Right forelimb (tissue), 1 donor: Measurements from ENCODE around the gene SHC3.

Experiments
- DNase-seq: peaks from one replicate; pipeline ENCODE4 v3.0.0-alpha.2; 2018

The SHC3 gene

DNA sequence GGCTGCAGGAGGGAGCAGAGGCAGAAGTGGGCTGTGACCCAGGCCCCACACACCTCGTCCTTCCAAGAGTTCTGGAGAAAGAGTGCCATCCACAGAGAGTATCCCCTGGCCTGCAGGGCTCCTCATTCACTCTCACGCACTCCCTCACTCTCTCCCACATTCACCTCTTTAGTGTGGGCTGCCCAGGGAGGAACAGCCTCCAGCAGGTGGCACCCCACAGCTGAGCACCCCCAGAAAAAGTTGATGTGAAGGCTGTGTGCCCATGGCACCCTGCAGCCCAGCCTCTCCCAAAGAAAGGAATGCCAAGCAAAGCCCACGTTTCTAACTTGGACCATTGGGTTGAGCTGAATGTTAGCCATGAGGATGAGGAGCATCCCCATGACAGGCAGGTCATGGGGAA, 4.5 kb upstream of the SHC3 start:
- no peak for DNase-seq

DNA sequence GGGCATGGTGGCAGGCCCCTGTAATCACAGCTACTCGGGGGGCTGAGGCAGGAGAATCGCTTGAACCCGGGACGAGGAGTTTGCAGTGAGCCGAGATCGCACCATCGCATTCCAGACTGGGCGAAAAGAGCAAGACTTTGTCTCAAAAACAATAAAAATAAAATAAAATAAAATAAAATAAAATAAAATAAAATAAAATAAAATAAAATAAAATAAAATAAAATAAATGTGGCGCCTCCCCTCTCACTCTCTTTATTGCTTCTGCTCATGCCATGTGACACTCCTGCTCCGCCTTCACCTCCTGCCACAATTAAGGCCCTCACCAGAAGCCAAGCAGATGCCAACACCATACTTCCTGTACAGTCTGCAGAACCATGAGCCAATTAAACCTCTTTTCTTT, 3.8 kb upstream of the SHC3 start:
- DNase-seq: no peak

DNA sequence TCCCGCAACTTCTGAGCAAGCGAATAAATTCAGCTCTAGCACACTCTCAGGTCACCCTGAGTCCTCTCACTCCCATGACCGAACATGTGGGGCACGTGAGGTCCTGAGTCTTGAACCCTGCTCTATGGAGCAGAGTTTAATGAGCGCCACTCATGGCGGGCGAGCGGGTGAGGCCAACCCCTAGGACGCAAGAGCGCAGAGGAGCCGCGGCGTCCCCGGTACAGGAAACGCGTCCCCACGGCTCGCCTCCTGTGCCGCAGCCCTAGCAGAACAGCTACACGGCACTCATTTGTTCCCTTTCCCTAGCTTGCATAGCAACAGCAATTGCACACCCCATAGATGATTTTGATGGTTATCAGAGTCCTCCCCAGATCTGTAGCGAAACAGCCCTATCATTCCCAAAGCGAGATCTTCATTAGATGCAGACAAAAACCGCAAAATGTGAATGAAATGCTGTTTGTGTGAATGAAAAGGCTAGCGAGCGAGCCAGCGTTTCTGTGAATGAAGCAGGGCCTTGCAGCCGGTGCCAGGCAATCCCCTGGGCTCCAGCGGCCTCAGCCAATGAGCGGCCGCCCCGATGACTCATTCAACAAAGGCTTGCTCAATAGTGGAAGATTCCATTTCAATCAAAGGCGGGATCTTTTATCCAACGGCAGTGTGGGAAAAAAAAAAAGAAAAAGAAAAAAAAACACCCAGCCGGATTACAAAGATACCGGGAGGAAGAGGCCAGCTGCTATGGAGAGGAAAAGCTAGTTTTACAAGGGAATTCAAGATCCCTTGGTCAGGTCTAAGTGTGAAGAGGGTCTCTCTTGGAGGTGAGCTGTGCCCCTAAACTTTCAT, 1.5 kb upstream of the SHC3 start:
- DNase-seq: peak; percentile 82

DNA sequence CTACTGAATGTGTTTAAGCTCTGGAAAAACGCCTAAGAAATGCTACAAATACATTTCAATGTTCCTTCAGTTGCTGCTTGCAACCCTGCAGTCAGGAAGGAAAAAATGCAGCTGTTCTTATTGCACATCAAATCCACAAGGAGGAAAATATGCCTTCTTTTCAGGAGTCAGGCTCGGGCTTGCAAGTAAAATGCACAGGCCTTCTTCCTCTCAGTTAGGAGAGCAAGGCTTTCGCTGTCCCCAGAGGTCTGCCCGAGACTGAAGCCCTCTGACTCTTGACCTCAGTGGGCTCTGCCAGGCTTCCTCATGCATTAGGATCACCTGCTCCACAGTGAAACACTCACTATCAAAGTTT, 899 bp upstream of the SHC3 start:
- DNase-seq: no peak

DNA sequence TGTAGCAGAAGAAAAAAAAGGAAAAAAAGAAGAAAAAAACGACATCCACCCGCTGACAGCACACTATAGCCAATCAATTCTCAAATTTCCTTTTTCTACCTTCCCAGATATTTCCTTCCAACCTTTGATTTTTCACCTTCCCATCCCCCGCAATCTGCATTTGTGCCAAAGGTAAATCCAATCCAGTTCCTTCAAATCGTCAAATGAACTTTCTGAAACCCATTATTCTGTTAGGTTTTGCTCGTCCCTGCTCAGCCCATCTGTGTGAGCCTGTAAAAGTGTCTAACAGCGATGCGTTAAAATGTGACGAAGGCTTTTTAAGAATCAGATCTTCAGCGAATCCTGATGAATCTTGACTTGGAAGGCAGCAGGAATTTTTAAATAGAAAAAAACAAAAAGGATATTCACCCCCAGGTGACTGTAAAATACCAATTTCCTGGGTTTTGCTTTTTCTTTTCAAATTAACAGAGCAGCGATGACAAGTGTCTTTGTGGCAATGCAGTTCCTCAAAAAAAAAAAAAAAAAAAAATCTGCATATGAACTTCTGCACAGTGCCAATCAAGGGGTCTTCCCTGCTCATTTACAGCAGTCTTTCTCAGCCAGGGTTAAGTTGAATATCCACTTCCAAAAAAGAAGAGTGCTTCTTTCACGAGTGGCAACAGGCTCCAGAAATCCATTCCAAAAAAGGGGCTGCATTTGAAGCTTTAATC, 367 bp upstream of the SHC3 start:
- DNase-seq: no peak

DNA sequence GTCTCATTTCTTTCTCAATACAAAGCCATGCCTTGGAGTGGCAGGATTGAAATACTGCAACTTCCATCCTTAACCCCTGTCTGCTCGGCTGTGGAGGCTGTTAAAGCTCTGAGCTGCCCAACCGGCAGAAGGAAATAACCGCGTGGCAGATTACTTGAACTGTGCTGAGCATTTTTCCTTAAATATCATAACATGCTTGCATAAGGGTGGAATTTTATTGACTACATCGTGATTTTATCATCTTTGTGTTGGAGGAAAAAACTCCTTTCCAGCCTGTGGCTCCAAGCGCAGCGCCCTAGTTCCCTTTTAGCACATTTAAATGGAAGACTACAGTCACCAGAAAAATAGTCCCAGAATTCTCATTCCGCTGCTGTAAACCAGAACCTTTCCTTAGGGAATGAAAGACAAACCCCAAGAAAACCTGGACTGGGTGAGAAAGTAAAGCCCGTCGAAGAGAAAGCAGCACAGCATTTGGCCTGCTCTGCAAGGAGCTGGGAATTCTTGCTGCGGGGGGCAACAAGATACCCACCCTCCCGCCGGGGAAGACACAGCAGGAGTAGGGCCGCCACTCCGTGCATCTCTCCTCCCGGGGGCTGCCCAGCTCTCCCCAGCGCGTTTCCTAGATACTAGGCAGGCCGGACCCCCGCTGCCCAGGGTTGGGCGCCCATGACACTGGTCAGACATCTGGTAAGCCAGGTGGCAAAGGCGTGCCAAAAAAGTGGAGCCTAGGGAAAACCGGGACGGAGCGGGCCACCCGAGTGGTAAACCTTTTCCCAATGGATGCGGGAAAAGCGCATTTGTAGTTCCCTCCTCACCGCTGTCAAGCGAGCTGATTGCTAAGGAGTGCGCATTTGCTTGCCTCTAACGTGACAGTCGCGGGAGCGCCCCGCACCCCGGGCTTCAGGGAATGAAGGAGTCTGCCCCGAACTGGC, 1.3 kb downstream of the SHC3 start:
- no peak for DNase-seq

DNA sequence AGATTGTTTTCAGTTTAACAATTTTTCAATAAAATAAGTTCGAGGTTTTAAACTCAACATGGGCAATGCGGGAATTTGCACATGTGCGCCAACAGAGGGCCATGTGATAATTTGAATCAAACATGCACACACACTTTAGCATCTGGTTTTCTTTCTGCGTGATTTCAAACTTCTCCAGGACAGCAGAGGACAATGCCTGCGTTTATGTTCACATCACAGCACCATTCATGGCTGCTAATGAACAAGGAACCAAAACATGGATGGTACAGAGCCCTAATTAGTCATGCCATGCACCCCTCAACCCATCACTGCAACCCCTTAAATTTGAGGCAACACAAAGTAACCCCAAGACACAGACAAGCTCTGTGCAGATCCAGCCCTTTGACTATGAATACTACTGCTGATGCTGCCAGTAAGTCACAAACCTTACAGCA, 2.8 kb downstream of the SHC3 start:
- DNase-seq: no peak

DNA sequence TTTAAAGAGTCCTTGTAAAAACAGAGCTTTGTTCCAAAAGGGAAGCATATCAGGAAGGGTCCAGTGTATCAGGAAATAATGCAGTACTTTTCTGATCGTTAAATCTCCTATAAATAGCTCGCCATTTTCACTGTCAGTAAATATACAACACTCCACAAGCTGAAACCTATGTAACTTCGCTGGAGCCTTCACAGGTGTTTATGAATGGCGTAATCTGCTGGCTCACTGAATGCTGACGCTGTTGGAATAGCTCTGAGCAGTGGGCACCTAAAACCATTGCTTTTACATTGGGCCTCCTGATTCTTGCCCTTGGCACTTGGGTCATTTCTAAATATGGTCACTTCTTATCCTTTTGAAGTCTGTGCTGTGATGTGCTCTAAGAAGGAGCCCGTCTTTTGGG, 4.3 kb downstream of the SHC3 start:
- DNase-seq: no peak

DNA sequence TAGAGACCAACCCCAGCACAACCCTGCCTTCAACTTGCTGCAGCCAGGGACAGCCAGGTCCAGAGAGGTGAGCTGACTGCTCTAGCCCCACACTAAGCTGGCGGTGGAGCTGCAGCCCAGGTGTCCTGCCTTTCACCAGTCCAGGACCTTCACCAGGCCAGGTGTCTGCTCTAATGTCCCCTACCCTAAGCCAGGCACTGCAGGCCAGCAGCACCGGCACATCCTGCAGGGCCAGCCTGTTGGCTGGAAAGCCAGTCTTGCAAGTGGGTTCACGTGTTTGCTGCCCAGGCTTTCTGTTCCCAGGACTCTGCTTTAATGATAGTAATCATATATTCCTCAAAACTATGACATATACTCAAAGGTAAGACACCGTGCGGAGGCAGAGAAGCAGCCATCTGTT, 5.5 kb downstream of the SHC3 start:
- DNase-seq: no peak

DNA sequence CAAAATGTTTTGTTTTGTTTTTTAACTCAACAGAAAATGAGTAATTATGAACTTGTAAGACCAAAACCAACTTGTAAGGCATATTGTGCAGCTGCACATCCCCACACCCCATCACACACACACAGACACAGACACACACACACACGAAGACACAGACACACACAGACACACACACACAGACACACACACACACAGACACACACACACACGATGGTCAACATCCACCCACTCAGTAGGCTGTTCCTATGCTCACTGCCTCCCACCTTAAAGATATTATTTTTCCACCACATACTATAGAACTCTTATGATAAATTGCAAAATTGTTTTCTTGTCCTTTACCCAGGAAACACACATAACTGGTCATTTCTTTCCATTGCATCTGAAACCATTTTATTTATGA, 6.2 kb downstream of the SHC3 start:
- no peak for DNase-seq

DNA sequence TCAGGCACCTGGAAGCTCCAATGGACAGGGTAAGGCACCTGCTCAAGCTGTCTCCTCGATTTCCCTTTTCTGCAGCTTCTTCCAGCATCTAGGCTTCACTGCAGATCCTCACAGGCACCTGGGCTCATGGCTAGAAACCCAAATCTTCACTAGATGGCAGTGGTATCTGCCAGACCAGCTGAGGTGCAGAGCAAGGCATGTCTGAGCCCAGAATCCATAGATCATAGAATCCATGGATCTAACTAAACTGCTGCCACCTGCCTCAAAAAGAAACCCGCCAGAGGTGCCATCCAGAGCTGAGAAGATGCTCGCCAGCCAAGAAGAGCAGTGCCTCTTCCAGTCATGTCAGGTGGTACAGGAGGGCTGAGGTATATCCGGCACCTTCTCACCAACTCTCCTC, 6.9 kb downstream of the SHC3 start:
- DNase-seq: no peak

DNA sequence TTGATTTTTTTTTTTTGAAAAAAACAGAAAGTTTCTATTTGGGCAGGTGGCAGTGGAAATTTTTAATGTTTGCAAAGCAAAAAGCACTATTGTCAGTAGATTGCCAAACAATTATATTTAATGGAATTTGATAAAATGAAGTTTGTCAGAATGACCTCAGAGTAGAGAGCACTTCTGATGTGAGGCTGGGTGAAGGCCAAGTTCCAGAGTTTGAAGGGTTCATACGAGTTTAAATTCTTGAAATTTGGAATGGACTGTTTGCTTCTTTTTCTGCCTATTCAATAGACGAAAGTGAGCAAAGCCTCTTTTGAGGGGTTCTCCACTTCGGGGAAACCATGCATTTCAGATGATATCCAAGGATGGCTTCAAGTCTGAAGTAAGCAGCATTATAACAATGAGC, 7.4 kb downstream of the SHC3 start:
- no peak for DNase-seq

DNA sequence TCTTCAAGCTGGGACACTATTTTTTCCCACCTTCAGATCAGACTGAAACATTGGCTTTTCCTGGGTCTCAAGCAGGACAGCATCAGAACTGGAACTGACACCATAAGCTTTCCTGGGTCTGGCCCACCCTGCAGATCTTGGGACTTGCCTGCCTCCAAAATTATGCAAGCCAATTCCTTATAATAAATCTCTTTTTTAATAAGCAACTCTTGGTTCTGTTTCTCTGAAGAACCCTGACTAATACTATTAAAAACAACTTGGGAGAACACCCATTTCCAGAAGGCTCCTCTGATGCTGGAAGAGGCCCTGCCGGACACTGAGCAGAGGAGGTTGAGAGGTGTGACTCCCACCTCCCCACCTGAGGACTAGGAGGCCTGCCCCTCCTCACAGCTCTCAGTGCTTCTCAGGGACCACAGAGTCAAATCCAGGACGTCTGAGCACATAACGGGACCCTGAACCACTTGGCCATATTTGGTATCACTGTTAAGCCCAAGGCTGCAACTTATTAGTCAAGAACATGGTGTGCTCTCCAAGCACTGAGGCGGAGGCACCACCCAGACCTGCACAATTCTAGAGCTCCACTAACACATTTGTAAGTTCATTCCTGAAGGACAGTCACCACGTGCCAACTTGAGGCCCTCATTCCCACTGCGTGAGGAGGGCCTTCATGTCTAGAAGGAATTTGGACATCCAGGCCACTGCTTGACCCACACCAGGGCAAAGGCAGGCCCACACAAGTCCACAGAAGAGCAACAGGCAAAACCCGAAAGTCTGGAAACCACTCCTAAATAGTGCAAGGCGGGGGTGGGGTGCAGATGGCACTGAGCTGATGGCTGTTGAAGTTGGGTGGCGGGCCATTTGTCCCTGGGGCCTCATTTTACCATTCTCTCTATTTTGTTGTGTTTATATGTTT, 9.5 kb downstream of the SHC3 start:
- no peak for DNase-seq

DNA sequence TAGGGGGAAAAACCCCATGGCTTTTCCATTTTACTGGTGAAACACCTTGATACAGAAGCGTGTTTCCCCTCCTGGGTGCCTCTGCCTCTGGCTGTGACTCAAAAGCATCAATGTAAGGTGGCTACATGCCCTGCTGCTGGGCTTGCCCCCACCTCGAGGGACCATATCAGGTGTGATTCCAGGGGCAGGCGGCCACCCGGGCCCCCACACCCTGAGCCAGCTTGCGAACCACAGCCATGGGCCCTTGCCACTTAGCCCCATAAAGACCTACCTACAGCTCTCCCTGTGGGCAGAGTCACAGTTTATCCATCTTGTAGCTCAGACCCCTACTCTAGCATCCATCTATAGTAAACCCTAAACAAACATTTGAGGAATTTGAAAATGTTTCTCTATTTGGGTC, 10.8 kb downstream of the SHC3 start:
- no peak for DNase-seq

DNA sequence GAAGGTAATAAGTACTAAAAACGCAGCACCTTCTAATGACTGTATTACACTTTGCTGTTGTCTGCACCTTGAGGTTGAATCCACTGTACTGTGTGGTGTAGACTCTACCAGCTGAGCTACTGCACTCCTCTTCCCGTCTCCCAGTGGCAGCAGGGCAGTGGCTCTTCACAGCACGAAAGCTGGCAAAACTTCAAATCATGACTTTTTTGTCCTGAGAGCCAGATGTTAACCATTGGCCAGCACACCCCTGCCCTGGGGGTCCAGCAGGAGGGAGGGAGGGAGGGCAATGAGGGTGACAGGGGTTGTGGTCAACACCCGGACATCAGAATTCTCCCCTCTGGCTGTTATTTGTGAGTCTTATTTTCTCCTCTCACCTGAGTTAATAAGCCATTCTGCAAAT, 11.8 kb downstream of the SHC3 start:
- no peak for DNase-seq

DNA sequence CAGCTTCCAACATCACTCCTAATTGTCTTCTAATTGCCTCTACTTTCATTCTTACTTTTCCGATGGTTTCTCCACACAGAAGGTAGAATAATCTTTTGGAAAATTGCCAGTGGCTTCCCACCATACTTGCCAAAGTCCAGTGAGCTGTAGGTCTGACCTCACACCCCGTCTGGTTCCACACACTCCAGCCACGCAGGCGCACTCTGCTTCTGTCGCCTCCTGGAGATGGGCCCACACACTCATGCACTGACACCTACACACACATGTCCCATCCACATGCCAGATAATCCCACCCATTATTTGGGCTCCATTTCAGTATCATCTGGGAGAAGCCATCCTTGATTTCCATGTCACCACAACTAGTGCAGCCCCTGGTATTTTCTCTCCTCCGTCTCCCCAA, 12.7 kb downstream of the SHC3 start:
- DNase-seq: no peak

DNA sequence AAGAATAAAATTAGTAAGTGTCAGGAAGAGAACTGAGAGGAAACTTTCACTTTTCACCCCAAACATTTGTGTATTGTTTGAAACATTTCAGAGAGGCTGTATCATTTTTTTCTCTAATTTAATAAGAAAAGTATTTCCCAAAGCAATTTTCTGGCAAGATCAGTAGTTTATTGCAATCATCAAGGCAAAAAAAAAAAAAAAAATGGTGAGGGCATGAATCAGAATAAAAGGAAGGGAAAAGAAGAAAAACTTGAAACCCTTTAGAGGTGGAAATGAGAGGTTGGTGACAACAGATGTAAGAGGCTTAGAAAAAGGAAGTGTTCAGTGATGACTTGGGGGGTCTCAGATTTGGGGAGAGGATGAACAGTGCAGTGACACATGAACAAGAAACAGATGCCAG, 13.3 kb downstream of the SHC3 start:
- no peak for DNase-seq

DNA sequence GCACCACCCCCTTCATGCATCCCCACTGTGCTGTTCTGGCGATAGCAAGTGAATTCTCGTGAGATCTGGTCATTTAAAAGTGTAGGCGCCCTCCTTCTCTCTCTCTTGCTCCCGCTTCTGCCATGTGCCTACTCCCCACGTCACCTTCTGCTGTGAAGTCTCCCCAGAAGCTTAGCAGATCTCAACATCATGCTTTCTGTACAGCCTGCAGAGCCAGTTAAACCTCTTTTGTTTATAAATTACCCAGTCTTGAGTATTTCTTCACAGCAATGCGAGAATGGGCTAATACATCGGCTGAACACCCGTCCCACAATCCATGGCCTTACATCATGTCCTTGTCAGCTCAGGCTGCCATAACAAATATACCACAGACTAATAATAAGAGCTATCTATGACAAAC, 17.4 kb downstream of the SHC3 start:
- DNase-seq: no peak

DNA sequence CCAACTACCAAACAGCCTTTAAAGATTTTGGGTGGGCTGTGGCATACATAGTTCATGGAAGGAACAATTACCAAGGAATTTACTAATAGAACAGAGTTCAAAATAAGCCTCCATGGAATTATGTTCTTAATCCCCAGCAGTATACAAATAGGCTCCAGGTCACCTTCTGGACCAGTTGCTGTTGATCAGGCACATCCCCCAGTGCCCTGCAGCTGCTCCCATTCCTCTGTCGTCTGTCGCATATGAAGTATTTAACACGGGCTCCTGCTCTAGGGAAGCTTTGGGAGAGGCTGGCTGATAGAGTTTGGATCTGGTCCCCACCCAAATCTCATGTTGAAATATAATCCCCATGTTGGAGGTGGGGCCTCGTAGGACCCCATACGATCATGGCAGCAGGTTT, 17.8 kb downstream of the SHC3 start:
- no peak for DNase-seq

DNA sequence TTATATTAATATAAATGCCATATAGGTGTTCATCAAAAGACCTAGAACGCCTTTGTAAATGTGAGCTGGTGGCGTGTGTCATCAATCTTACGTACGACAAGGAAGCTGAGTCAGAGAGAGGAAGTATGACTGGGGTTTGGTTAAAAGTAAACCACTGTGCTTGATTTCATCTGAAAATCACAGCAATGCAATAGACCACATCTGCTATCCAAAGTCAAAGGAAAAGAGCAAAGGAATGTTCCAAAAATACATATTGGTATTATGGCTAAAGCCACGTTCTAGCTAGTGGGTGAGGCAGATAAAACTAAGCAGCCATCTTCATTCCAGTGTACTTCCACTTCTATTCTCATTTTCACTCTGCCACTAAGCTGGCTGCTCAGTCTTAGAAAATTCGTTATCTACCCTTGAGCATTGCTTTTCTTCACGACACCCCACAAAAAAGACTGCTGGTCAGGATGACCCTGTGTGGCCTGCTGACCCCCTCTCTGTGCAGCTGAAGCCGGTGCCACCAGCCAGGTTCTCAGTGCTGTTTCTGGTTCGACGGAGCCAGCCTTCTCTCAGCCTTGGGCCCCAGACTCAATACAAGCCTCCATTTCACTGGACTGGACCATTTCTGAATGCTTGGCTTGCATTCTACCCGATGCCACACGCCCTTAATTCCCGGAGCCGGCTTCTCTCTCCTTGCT, 23.8 kb downstream of the SHC3 start:
- no peak for DNase-seq

DNA sequence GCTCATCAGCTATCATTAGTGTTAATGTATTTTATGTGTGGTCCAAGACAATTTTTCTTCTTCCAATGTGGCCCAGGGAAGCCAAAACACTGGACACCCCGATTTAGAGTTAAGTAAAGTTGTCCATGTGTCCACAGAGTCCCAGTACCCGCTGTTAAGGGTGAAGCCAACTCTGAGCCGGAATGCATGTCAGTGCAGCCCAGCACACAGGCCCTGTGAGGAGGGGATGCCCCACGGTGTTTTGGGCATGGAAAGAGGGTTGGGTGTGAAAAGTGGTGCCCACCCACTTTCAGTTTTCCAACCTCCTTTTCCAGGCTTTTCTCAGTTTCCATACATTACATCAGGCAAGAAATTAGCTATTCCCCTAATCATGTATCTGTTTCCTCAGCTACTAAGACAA, 24.4 kb downstream of the SHC3 start:
- no peak for DNase-seq
